HG03520 (cell line): ENCODE data around the gene HADHA.

ENCODE experiments used
- ATAC-seq: cut with Tn5 transposase; IDR thresholded peaks from one replicate; pipeline ENCODE4 v1.9.1; 2021; ENCODE audit warnings: mild to moderate bottlenecking, moderate library complexity; ENCODE audit not compliant: unreplicated experiment

HADHA gene

DNA sequence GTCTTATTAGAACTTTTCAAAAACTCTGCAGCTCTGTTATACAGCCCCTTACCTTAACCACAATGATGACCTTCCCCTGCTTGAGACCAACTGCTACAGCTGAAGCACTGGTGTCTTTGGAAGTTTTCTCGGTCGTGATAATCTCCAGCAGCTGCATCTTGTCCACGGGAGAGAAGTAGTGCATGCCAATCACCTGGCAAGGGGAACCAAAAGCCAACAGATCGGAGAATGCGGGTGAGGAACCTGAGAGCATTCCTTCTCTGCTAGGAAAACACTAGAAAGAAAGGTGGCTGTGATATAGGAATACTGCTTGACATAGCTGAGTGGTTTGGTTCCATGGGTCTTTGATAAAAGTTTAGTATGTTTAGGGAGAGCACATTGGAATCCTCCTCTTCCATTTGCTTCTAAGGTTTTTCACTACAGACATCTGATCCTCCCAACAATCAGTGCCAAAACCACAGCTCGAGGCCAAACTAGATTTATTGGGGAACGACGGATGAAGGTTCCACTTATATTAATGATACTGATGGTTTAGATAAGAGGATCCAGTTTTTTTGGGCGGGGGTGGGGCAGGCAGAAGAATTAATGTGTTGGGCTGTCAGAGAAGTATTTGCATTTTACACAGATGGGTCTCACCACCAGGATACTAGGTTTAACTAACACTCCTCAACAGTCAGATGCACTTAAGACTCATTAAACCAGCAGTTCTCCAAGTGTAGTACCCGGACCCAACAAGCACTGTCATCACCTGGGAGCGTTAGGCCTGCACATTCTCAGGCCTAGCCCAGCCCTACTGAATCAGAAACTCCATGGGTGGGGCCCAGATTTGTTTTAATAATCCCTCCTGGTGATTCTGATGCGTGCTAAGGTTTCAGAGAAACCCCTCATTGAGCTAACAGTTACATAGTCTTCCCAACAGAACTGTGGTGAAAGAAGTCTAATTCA, 49.1 kb downstream of the HADHA start:
- ATAC-seq: no peak

DNA sequence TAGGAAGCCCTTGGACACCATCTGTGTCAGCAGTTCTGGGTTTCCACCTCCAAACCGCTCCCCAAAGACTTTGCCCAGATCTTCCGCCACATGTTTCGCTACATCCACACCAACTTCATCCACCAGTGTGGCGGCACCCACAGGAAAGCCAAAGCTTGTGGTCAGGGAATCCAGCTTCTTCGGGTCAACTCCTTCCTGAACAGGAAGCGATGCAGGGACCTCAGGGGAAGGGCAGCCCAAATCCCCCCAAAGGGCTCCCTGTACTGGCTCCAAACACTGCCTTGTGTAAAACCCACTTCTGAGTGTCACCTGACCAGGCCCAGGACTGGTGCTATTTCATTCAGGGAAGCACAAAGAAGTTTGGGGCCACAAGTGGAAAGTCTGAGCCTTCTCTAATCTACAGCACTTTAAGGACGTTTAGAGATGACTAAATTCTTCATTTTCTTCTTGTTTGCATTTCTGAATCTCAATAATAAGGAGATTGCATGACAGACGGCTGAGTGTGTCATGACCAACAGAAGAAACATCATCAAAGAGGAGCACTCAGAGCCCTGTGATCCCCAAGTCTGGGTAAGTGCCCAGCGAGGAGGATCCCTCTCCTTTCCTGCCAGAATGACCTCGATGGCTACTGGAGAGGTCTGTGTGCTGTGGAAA, 50.7 kb downstream of the HADHA start:
- ATAC-seq: no peak

DNA sequence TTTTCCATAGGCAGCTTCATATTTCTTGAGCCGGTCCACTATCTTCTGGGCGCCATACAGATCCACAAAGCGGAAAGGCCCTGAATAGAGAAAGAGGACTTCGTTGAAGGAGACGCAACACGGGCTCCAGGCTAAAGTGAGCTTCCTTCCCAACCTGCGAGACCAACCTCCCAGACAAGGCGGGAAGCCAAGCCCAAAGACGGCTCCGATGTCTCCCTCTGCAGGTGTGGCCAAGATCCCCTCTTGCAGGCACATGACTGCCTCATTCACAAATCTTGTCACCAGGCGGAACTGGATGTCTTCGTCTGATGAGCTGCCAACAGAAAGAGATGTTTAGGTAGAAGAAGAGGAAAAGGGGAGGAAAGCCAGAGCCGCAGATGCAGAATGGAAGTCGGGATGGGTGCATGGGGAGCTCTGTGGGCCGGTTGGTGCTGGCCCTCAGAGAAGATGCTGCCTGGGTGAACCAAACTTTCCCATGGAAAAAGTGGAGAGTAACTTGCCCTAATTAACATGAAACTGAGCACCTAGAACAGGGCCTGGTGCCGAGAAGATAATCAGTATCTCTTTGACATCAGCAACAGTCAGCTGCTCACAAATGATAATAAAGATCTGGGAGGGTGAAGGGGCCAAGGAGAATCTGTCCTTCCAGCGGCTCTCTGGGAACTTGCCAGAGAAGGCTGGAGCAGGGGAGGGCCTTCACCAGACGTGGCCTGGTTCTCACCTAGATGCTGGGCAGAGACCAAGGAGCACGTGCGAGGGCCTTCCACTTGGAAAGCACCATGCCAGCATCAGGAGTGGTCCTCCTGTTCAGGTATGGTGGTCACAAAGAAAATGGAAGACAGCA, 52.9 kb downstream of the HADHA start:
- ATAC-seq: no peak

DNA sequence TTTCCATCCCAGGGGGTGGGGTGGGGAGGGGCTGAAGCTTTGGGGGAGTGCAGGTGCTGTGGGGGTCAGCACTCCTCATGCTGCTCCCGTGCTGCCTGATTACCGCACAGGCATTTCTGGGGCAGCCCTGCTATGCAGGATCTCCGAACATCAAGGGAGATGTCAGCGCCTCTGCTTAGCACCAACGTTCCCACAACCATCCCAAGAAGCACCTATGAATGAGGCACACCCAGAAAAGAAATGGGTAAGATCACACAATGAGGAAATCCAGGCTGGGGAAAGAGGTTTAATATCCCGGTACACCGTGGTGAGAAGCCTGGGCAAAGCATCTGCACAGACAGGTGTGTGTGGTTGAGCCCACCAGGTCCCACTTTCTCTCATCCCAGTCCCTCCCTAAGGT, 54.1 kb downstream of the HADHA start:
- ATAC-seq: no peak

DNA sequence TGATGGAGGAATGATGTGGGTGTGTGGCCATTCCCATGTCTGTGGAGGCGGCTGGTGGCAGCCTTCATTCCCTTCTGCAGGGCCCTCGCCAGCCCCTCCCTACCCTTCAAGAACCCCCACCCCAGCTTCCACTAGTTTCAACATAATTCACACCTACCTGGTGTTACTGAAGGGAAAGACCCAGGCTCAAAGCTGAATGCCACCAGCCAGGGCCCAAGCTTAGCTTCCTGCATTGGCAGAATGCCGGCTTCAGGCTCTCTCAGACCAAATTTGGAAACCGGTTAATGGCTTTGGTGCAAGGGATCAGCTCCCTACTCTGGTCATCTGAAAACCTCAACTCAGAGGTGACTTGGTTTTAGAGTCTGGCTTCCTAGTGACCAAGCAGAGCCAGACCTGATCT, 54.7 kb downstream of the HADHA start:
- no peak for ATAC-seq

DNA sequence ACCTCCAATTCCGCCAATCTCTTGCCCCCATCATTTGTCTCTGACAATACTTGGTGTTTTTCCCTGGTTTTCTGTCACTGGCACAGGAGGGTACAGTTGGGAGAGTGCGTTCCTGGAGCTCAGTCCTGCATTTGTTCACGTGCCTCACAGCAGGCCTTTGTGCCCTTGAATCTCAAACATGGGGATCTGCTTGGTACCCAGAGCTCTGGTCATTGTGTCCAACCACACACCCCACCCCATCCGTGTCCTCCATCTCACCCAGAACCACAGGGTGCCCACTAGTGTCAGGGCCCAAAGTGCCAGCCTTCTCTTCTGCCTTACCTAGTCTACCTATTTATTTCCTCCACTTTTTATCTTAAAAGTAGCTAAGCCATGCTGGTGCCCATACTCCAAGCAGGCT, 55.3 kb downstream of the HADHA start:
- no peak for ATAC-seq

DNA sequence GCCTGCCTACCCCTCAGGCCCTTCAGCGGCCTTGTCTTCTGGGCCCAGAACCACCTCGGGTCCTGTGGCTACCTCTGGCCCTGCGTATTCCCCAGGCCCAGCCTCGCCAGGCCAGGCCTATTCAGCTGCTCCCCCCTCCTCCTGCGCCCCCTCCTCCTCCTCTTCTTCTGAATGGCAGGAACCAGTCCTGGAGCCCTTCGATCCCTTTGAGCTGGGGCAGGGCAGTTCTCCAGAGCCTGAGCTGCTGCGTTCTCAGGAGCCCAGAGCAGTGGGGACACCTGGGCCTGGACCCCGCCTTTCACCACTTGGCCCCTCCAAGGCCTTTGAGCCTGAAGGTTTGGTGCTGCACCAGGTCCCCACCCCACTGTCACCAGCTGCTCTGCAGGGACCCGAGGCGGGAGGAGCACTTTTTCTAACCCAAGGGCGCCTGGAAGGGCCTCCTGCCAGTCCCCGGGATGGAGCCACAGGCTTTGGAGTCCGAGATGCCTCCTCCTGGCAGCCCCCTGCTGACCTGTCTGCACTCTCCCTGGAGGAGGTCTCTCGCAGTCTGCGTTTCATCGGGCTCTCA, 56.8 kb downstream of the HADHA start:
- no peak for ATAC-seq

DNA sequence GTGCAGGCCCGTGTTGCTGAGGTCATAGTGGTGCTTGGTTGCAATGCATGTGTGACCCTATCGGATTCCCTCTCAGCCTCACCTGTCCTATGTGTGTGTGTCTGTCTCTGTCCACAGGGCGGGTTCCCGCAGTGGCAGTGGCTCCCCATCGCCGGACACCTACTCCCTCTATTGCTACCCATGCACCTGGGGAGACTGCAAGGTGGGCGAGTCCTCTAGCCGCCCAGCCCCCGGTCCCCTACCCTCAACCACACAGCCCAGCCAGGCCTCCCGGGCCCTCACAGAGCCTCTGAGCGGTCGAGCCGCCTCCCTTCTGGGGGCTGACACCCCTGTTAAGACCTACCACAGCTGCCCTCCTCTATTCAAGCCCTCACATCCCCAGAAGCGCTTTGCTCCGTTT, 57.3 kb downstream of the HADHA start:
- ATAC-seq: no peak

DNA sequence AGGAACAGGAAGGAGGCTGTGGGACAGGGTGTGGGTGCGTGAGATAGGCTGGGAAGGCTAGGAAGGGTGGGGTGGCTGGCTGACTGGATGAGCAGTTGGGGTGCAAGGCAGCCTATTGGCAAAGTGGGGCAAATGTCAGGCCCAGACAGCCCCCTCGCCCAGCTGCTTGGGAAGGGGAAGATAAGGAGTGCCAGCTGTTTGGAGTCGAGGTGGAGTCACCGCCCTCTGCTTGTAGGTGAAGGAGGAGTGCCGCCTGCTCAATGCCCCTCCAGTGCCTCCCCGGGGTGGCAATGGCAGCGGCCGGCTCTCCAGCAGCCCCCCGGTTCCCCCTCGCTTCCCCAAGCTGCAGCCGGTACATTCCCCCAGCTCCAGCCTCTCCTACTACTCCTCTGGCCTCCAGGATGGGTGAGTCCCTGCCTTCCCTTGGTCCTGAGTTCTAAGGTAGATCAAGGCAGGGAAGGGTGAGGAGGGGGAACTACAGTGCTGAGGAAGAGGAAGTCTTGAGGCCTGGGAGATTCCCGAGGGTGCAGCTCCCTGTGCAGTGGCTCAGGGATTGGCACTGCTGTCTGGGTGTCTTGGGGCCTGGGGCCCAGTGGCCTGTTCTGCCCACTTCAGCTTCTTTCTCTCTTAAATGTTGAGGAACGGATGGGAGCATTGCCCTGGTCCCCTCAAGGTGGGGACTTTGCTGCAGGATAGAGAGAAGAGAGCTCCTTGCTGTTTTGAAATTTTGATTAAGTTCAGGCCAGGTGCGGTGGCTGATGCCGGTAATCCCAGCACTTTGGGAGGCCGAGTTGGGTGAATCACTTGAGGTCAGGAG, 58.3 kb downstream of the HADHA start:
- no peak for ATAC-seq

DNA sequence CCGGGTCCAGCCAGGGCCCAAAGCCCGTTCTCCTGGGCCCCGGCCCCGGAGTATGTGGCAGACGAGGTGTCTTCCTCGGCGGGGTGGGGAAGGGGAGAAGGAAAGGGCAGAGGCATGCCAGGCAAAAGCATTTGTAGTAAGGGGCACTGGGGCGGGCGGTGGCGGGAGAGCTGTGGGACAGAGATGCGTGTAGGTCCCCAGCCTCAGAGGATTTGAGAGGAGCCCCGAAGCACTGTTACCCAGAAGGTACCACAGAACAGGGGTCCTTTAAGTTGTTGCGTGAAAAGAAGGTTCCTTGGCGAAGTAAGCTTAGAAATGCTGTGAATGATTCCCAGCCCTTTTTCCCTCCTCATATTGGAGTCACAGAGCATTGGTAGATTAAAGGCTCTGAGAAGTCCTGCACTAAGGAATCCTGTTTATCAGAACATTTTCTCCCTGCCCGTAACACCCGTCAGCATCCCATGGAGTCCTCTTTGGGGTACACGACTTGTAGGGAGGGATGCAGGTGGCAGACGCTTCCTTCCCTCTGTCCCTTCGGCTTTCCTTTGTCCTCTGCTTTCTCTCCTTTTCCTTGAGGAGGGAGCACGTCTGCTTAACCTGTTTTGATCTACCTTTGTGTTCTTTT, 59.0 kb downstream of the HADHA start:
- no peak for ATAC-seq

DNA sequence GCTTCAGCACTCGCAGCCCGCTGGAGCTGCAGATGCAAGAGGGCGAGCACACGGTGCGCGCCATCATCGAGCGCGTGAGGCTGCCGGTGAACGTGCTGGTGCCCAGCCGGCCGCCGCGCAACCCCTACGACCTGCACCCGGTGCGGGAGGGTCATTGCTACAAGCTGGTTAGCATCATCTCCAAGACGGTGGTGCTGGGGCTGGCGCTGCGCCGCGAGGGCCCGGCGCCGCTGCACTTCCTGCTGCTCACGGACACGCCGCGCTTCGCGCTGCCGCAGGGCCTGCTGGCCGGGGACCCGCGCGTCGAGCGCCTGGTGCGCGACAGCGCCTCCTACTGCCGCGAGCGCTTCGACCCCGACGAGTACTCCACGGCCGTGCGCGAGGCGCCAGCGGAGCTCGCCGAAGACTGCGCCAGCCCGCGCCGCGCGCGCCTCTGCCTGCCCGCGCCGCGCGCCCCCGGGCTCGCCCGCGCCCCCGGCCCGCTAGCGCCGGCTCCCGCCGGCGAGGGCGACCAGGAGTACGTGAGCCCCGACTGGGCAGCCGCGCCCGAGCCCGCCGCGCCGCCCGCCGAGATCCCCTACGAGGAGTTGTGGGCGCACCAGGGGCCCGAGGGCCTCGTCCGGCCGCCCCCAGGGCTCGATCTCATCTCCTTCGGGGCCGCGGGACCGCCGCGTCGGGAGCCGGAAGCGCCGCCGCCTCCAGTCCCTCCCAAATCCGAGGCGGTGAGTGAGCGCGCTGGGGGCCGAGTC, 59.7 kb downstream of the HADHA start:
- ATAC-seq: peak; percentile 70

DNA sequence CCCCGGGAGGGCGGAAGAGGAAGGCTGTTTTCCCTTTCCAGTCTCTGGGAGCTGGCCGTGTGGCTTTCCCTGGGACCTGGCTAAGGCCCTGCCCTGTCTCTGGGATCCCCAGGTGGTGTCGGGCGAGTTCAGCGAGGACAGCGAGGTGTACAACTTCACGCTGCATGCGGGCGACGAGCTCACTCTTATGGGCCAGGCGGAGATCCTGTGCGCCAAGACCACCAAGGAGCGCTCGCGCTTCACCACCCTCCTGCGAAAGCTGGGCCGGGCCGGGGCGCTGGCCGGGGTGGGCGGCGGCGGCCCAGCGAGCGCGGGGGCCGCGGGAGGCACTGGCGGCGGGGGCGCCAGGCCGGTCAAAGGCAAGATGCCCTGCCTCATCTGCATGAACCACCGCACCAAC, 60.3 kb downstream of the HADHA start:
- no peak for ATAC-seq

DNA sequence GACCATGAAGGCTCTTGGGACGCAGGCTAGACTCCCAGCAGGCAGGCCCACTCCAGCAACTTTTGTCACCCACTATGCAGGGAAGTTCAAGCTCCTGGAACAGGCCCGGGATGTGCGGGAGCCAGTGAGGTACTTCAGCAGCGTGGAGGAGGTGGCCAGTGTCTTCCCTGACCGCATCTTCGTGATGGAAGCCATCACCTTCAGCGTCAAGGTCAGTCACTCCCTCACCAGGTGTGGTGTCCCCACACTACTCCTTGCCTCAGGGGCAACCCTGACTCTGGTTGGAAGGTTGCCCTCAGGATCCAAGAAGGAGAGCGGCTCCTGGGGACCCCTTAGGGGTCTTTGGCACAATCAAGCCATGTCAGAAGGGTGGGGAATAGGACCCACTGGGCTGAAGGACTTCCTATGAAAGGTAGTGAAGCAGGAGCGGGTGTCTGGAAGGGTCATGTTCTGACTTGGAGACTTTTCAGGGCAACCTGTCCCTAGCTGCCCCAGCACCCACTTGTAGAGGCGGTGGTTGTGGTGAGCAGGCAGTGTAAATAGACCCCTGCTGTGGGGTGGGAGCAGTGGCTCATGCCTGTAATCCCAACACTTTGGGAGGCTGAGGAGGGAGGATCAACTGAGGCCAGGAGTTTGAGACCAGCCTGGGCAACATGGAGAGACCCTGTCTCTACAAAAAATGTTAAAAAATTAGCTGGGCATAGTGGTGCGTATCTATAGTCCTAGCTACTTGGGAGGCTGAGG, 61.4 kb downstream of the HADHA start:
- ATAC-seq: no peak

DNA sequence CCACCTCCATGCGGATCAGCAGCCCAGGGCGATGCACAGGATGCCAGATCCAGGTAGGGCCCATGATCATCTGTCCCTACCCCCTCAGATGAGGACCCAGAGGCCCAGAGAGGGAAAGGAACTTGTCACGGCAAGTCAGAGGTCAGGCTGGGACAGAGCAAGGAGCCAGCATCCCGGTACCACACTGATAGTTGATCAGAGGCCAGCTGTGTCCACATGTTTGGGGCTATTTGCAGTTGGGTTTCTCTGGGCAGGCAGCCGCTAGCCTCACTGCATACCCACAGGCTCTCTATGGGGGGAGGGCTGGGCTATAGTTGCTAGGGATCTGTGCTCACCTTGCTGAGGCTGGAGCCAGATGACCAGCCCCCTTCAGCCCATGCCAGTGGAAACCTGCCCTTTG, 62.0 kb downstream of the HADHA start:
- no peak for ATAC-seq

DNA sequence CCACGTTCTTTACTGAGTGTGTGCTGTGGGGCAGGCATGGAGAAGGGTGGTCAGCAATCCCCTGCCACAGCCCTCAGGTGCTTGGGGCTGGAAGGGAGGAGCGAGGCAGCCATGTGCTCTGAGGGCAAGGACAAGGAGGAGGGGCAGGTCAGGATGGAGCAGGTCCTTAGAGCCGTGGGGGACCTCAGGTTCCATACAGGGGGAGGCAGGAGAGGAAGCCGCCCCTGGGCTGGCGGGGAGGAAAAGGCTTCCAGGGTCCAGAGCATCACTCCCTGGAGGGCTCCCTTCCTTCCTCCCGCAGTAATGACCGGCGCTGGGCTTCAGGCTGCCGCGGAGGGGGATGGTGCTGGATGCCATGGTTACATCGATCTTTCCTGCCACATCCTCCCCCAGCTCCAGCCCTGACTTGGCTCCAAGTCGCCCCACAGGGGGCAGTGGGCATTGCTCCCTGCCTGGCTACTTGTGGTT, 65.0 kb downstream of the HADHA start:
- no peak for ATAC-seq

DNA sequence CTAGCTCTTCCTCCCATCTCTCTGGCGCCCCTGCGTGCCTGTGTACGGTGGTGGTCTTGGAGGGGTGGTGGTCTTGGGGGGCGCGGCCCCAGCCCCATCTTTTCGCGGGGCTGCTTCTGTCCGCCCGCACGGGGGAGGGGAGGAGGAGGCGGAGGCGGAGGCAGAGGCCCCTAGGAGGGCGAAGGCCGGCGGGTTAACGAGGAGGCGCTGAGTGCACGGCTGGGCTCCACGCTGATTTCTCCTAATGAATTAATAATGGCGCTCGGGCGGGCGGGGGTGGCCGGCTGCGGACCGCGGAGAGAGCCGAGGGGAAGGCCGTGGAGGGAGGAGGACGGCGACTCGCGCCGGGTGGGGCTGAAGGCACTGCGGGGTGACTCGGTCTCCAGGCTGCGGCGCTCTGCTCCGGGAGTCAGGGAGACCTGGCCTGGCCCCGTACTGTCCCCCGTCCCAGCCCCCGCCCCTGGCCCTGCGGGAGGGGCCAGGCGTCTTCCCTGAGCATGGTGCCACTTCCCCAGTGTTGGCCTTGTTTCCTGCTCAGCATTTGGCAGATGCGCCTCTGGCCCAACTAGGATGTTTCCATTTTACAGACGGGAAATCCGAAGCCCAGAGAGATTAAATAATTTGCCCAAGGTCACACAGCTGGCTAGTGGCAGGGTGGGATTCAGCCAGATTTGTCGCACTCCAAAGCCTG, 65.5 kb downstream of the HADHA start:
- no peak for ATAC-seq

DNA sequence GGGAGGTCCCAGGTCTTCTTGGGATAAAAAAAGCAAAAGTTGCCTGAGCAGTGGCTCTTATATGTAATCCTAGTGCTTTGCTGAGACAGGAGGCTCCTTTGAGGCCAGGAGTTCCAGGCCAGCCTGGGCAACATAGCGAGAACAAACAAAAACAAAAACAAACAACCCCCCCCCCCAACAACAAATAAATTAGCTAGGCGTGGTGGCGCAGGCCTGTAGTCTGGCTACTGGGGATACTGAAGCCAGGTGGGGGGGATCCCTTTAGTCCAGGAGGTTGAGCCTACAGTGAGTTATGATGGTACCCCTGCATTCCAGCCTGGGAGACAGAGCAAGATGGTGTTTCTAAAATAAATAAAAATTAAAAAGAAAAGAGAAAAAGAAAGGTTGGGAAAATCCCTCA, 66.2 kb downstream of the HADHA start:
- ATAC-seq: no peak

DNA sequence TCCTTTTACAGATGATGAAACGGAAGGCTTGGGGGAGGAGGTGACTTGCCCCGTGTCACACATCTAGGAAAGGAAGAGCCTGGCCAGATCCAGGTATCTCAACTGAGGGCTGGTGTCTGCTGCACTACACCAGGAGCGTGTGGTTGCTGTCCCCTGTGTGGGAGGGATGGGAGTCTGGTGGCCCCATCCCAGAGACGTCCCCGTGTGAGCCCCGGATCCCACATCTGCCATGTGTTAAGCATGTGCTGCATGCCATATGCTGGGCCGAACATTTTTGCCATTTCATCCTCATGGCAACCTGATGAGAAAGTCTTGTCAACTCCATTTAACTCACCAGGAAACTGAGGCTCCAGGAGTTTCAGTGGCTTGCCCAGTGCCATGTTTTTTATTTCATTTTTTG, 67.3 kb downstream of the HADHA start:
- no peak for ATAC-seq
